Fibroblast of peridontal ligament (primary cell): ENCODE measurements around the gene SSBP3.
A peak's percentile ranks its signal among the peaks of the same experiment; 100 is the strongest.

Source experiments
- DNase-seq: peaks from one replicate; pipeline ENCODE4 v3.0.0-alpha.2; 2010; ENCODE audit errors: extremely low read depth

The SSBP3 gene

GRCh38 chr1:54329312-54330003 lies 76.7 kb downstream of the SSBP3 start:
- no peak for DNase-seq

GRCh38 chr1:54328066-54328636 lies 78.0 kb downstream of the SSBP3 start:
- DNase-seq: no peak

- DNase-seq: peak; percentile 66
These were observed 78.7 kb downstream of the SSBP3 start for GRCh38 chr1:54327386-54328065.

- DNase-seq: no peak
These were observed 79.4 kb downstream of the SSBP3 start for GRCh38 chr1:54326543-54327385.

GRCh38 chr1:54325703-54326461 lies 80.3 kb downstream of the SSBP3 start:
- DNase-seq: no peak

GRCh38 chr1:54325284-54325683 lies 80.9 kb downstream of the SSBP3 start:
- DNase-seq: no peak

- peak; percentile 16 for DNase-seq
These were observed 81.7 kb downstream of the SSBP3 start for GRCh38 chr1:54324251-54325140.

GRCh38 chr1:54323921-54324250 lies 82.3 kb downstream of the SSBP3 start:
- no peak for DNase-seq

- no peak for DNase-seq
These were observed 82.9 kb downstream of the SSBP3 start for GRCh38 chr1:54323324-54323739.

- DNase-seq: no peak
These were observed 87.9 kb downstream of the SSBP3 start for GRCh38 chr1:54318246-54318814.

GRCh38 chr1:54317084-54317483 lies 89.1 kb downstream of the SSBP3 start:
- no peak for DNase-seq

- DNase-seq: no peak
These were observed 91.1 kb downstream of the SSBP3 start for GRCh38 chr1:54315099-54315498.

- DNase-seq: no peak
These were observed 91.5 kb downstream of the SSBP3 start for GRCh38 chr1:54314696-54315095.

GRCh38 chr1:54312796-54313316 lies 93.3 kb downstream of the SSBP3 start:
- peak; percentile 37 for DNase-seq

GRCh38 chr1:54311506-54311905 lies 94.7 kb downstream of the SSBP3 start:
- DNase-seq: no peak

GRCh38 chr1:54310439-54311328 lies 95.5 kb downstream of the SSBP3 start:
- DNase-seq: no peak

- no peak for DNase-seq
These were observed 96.4 kb downstream of the SSBP3 start for GRCh38 chr1:54309631-54310366.

- DNase-seq: no peak
These were observed 98.9 kb downstream of the SSBP3 start for GRCh38 chr1:54307305-54307704.
